SU-DHL-6 (cell line): Measurements from ENCODE around the gene NOXA1.

Experiments used
- H2AFZ ChIP-seq: fragments of 200-600 bp; sonication (generic); 2 replicates; pipeline ENCODE4 v1.6.1; 2014; ENCODE audit warnings: low read depth, mild to moderate bottlenecking, moderate library complexity, mixed read lengths, antibody characterized with exemption, low read length; ENCODE audit not compliant: severe bottlenecking
- H3F3A ChIP-seq: fragments of 200-600 bp; shearing (Covaris generic); 2 replicates; pipeline ENCODE4 v1.6.0; 2016; ENCODE audit warnings: antibody characterized with exemption, mild to moderate bottlenecking; ENCODE audit not compliant: insufficient read depth
- H3K27ac ChIP-seq: fragments of 200-600 bp; sonication (generic); 2 replicates; pipeline ENCODE4 v1.5.1; 2016; ENCODE audit warnings: low read depth, mild to moderate bottlenecking, low read length, moderate library complexity, mixed read lengths
- H3K27me3 ChIP-seq: fragments of 200-600 bp; sonication (generic), shearing (Covaris generic); 2 replicates; pipeline ENCODE4 v1.6.0; 2014; ENCODE audit warnings: mild to moderate bottlenecking, low read length
- H3K36me3 ChIP-seq: fragments of 200-600 bp; sonication (generic); 2 replicates; pipeline ENCODE4 v1.6.1; 2014; ENCODE audit warnings: mild to moderate bottlenecking, low read length, mixed read lengths
- H3K4me2 ChIP-seq: fragments of 300-600, 200-600 bp; shearing (Covaris generic), sonication (generic); 2 replicates; pipeline ENCODE4 v1.6.0; 2014; ENCODE audit warnings: low read length, low read depth, mild to moderate bottlenecking; ENCODE audit not compliant: poor library complexity, severe bottlenecking
- H3K4me3 ChIP-seq: fragments of 200-600 bp; sonication (generic); 2 replicates; pipeline ENCODE4 v1.5.1; 2014; ENCODE audit warnings: antibody characterized with exemption, low read length, mild to moderate bottlenecking, mixed read lengths; ENCODE audit not compliant: insufficient read depth, poor library complexity, severe bottlenecking
- H3K79me2 ChIP-seq: fragments of 200-600 bp; sonication (generic); 2 replicates; pipeline ENCODE4 v1.6.1; 2014; ENCODE audit warnings: mild to moderate bottlenecking, low read length, moderate library complexity; ENCODE audit not compliant: insufficient read depth
- H3K9ac ChIP-seq: fragments of 200-600 bp; sonication (generic); 2 replicates; pipeline ENCODE4 v1.7.0; 2014; ENCODE audit warnings: mild to moderate bottlenecking, low read length
- H3K9me2 ChIP-seq: fragments of 200-600 bp; sonication (generic); replicated peaks from 2 replicates; pipeline ENCODE4 v1.6.1; 2014; ENCODE audit warnings: low read length; ENCODE audit not compliant: insufficient read depth
- H3K9me3 ChIP-seq: fragments of 200-600 bp; sonication (generic); 2 replicates; pipeline ENCODE4 v1.6.1; 2014; ENCODE audit warnings: low read length, mixed read lengths; ENCODE audit not compliant: insufficient read depth
- H4K20me1 ChIP-seq: fragments of 200-600 bp; sonication (generic); 2 replicates; pipeline ENCODE4 v1.6.1; 2014; ENCODE audit warnings: low read depth, mild to moderate bottlenecking, antibody characterized with exemption, low read length, moderate library complexity, mixed read lengths
- EZH2phosphoT487 ChIP-seq: fragments of 200-600 bp; sonication (generic), shearing (Covaris generic); conservative IDR thresholded peaks from 2 replicates; pipeline ENCODE4 v1.6.1; 2018; ENCODE audit warnings: mild to moderate bottlenecking, antibody characterized with exemption, low read length, moderate library complexity, mixed read lengths
- TF ChIP-seq, protein P1 (sequence below): fragments of 200-600 bp; sonication (generic); IDR thresholded peaks from one replicate; pipeline ENCODE4 v1.5.1; 2017; ENCODE audit warnings: antibody characterized with exemption, mild to moderate bottlenecking, low read length, moderate library complexity; ENCODE audit not compliant: insufficient read depth, poor library complexity, severe bottlenecking

NOXA1 gene

DNA sequence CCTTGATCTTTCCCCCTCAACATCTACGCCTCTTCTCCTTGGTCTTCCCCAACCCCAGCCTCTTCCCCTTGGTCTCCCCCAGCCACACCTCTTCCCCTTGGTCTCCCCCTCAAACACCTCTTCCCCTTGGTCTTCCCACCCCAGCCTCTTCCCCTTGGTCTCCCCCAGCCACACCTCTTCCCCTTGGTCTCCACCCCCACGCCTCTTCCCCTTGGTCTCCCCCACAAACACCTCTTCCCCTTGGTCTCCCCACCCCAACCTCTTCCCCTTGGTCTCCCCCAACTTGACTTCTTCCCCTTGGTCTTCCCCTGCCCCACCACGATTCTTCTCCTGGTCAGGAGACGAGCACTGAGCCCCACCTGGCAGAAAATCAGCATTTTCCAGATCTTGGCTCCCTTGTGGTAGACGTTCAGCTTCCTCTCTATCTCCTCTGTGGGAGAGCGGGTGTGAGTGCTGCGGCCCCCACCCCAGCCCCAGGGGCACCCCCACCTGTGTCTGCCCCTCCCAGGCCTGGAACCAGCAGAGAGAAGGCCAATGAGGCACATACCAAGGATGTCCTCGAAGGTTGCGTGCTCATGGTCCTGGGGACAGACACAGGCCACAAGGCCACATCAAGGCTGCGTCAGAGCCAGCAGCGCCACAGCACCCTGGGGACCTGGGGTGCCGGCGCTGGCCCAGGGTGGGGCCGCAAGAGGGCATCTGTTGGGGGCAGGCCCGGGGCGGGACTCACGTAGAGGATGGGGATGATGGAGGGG is 29.0 kb downstream of the NOXA1 start:
- Histone ChIP-seq H3K9ac (no peak overlapping the region), H4K20me1 (no peaks in the 10 kb centered on the region), H3F3A (no peaks in the 10 kb centered on the region), H3K4me3 (no peak overlapping the region), H3K9me3 (no peaks in the 10 kb centered on the region), H3K4me2 (no peak overlapping the region), H3K27ac (no peak overlapping the region), H3K27me3 (no peaks in the 10 kb centered on the region), H3K79me2 (no peaks in the 10 kb centered on the region), H3K36me3 (no peaks in the 10 kb centered on the region), H2AFZ (no peak overlapping the region), H3K9me2 (no peaks in the 10 kb centered on the region)
- TF ChIP-seq, protein P1, sequence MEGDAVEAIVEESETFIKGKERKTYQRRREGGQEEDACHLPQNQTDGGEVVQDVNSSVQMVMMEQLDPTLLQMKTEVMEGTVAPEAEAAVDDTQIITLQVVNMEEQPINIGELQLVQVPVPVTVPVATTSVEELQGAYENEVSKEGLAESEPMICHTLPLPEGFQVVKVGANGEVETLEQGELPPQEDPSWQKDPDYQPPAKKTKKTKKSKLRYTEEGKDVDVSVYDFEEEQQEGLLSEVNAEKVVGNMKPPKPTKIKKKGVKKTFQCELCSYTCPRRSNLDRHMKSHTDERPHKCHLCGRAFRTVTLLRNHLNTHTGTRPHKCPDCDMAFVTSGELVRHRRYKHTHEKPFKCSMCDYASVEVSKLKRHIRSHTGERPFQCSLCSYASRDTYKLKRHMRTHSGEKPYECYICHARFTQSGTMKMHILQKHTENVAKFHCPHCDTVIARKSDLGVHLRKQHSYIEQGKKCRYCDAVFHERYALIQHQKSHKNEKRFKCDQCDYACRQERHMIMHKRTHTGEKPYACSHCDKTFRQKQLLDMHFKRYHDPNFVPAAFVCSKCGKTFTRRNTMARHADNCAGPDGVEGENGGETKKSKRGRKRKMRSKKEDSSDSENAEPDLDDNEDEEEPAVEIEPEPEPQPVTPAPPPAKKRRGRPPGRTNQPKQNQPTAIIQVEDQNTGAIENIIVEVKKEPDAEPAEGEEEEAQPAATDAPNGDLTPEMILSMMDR: no peak
- TF ChIP-seq EZH2phosphoT487: no peak

GRCh38 chr9:137452761-137453642 is 29.8 kb downstream of the NOXA1 start:
- Histone ChIP-seq H3K9me2 (no peaks in the 10 kb centered on the region), H4K20me1 (no peaks in the 10 kb centered on the region), H2AFZ (no peak overlapping the region), H3K4me2 (no peak overlapping the region), H3K79me2 (no peaks in the 10 kb centered on the region), H3K4me3 (no peak overlapping the region), H3K27ac (no peak overlapping the region), H3K9me3 (no peaks in the 10 kb centered on the region), H3K9ac (no peak overlapping the region), H3K27me3 (no peaks in the 10 kb centered on the region), H3K36me3 (no peaks in the 10 kb centered on the region), H3F3A (no peaks in the 10 kb centered on the region)
- TF ChIP-seq EZH2phosphoT487: no peak
- TF ChIP-seq, protein P1: no peak

DNA sequence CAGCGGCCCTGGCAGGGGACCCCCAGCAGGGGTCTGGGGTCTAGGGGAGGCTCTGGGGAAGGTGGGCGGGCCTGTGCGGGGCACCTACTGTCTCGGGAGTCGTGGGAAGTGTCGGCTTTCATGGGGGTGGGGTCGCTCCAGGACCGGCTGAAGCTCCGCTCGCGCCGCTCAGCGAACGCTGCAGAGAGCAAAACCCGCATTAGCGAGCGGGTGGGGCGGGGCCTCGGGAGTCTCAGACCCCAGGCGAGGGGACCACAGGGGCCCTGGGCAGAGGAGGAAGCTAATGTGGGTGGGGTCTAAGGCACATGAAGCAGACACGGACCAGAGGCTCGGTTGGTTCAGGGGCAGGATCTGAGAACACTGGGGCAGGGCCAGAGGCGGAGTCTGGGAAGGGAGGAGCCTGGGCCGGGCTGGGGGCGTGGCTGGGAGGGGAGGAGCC is 30.5 kb downstream of the NOXA1 start:
- Histone ChIP-seq H3K79me2 (no peaks in the 10 kb centered on the region; the same call in 1 of the 2 replicates), H3K9me2 (no peaks in the 10 kb centered on the region), H3K9me3 (no peaks in the 10 kb centered on the region), H3F3A (no peaks in the 10 kb centered on the region), H3K4me3 (no peak overlapping the region), H3K27ac (no peak overlapping the region), H2AFZ (no peak overlapping the region), H4K20me1 (no peaks in the 10 kb centered on the region), H3K27me3 (no peaks in the 10 kb centered on the region), H3K4me2 (no peak overlapping the region), H3K9ac (no peak overlapping the region), H3K36me3 (no peaks in the 10 kb centered on the region)
- no peak for TF ChIP-seq EZH2phosphoT487
- TF ChIP-seq, protein P1: no peak
